H1 (cell line): ENCODE results near the gene ZNG1A. TPM values are rescaled to one million over a fixed set of nuclear protein-coding genes. Genes with fewer than 3 reads are reported as not detected.
"Not testable (repeated sequence)": the region's sequence is repeated elsewhere in the genome, so short reads cannot be mapped to it uniquely, and the experiment has no call there.

Experiments
- CTCF ChIA-PET: fragments of 300-600 bp; sonication (Branson Sonifier 250); formaldehyde crosslinking; loops from one replicate; lab custom pipeline; 2021; ENCODE audit not compliant: partially characterized antibody; lab: Charles Lee
- POLR2A ChIA-PET: fragments of 300-600 bp; sonication (Branson Sonifier 250); formaldehyde crosslinking; loops from one replicate; lab custom pipeline; 2021; ENCODE audit warnings: inconsistent platforms; ENCODE audit not compliant: partially characterized antibody; lab: Charles Lee
- DNase-seq, 2 experiments: peaks; one replicate each; pipeline versions ENCODE4 v3.0.0 to v3.0.0-alpha.2; 2010 to 2022; ENCODE audit warnings: low spot score in 2 of 2, low read depth in 1 of 2, mixed read lengths in 1 of 2
- FAIRE-seq: peaks from 2 replicates; lab custom pipeline; 2011; peaks lifted over from hg19 to GRCh38; lab: Jason Lieb, UNC
- H2AFZ ChIP-seq: 2 replicates; pipeline ENCODE4 v1.8.1; 2012; ENCODE audit warnings: low read length, inconsistent platforms
- H2AK5ac ChIP-seq: 2 replicates; pipeline ENCODE4 v1.6.1; 2013; ENCODE audit warnings: low read depth, low read length
- H2BK120ac ChIP-seq: replicated peaks from 2 replicates; pipeline ENCODE3; 2013; ENCODE audit warnings: low read depth, low read length, inconsistent platforms
- H2BK12ac ChIP-seq: 2 replicates; pipeline ENCODE4 v1.6.1; 2013; ENCODE audit warnings: low read depth, low read length
- H2BK15ac ChIP-seq: 2 replicates; pipeline ENCODE4 v1.6.1; 2013; ENCODE audit warnings: low read length
- H2BK20ac ChIP-seq: 2 replicates; pipeline ENCODE4 v1.6.1; 2013; ENCODE audit warnings: low read length
- H2BK5ac ChIP-seq: 2 replicates; pipeline ENCODE4 v1.6.1; 2013; ENCODE audit warnings: low read depth, low read length
- H3K14ac ChIP-seq: 2 replicates; pipeline ENCODE4 v1.6.1; 2013; ENCODE audit warnings: inconsistent platforms; ENCODE audit not compliant: insufficient read length
- H3K18ac ChIP-seq: 2 replicates; pipeline ENCODE4 v1.6.1; 2013; ENCODE audit warnings: low read length; ENCODE audit errors: extremely low read depth
- H3K23ac ChIP-seq: 2 replicates; pipeline ENCODE4 v1.6.1; 2013; ENCODE audit warnings: inconsistent platforms; ENCODE audit not compliant: insufficient read length
- H3K23me2 ChIP-seq: 2 replicates; pipeline ENCODE4 v1.6.1; 2013; ENCODE audit warnings: low read depth, low read length
- H3K27ac ChIP-seq: 2 replicates; pipeline ENCODE4 v1.6.1; 2011; ENCODE audit warnings: low read depth, low read length, inconsistent platforms
- H3K27me3 ChIP-seq, 4 experiments: replicated peaks in 1 of 4; 1 replicate in 1 of 4; 2 replicates in 3 of 4; pipeline versions ENCODE4 v1.6.1 to v1.8.1; 2011 to 2013; ENCODE audit warnings: low read length in 3 of 4, mild to moderate bottlenecking in 3 of 4, inconsistent platforms in 2 of 4, mixed read lengths in 2 of 4, moderate library complexity in 1 of 4; ENCODE audit not compliant: control insufficient read depth in 3 of 4, insufficient read depth in 3 of 4; ENCODE audit errors: extremely low read depth in 1 of 4
- H3K36me3 ChIP-seq, 4 experiments: 2 replicates each; pipeline versions ENCODE4 v1.6.1 to v1.8.1; 2011 to 2013; ENCODE audit warnings: mild to moderate bottlenecking in 4 of 4, low read length in 3 of 4, moderate library complexity in 2 of 4, control low read depth in 1 of 4, inconsistent platforms in 1 of 4; ENCODE audit not compliant: insufficient read depth in 4 of 4, control insufficient read depth in 2 of 4
- H3K4ac ChIP-seq: replicated peaks from 2 replicates; pipeline ENCODE3; 2013; ENCODE audit warnings: low read length, low read depth, mixed read lengths, inconsistent platforms; ENCODE audit not compliant: insufficient read length
- H3K4me1 ChIP-seq, 4 experiments: replicated peaks in 1 of 4; 1 replicate in 1 of 4; 2 replicates in 3 of 4; pipeline versions ENCODE4 v1.6.1 to v1.8.1; 2011 to 2013; ENCODE audit warnings: low read length in 3 of 4, inconsistent platforms in 2 of 4, mixed read lengths in 1 of 4; ENCODE audit not compliant: insufficient read depth in 4 of 4, control insufficient read depth in 3 of 4
- H3K4me2 ChIP-seq, 2 experiments: 2 replicates each; pipeline versions ENCODE4 v1.6.1 to v1.8.1; 2011 to 2013; ENCODE audit warnings: low read depth in 2 of 2, low read length in 2 of 2, control low read depth in 1 of 2, inconsistent platforms in 1 of 2, mild to moderate bottlenecking in 1 of 2; ENCODE audit not compliant: insufficient read depth in 1 of 2
- H3K4me3 ChIP-seq, 4 experiments: fragments of 200-600, 300-600 bp in 1 of 4; sonication (generic), shearing (Covaris generic), sonication (Bioruptor Twin) in 1 of 4; 2 replicates each; pipeline versions ENCODE4 v1.5.1 to v1.8.1; 2011 to 2016; ENCODE audit warnings: low read length in 4 of 4, low read depth in 3 of 4, control low read depth in 2 of 4, inconsistent platforms in 2 of 4, mild to moderate bottlenecking in 2 of 4, mixed read lengths in 1 of 4, moderate library complexity in 1 of 4; ENCODE audit not compliant: insufficient read depth in 2 of 4; ENCODE audit errors: extremely low read depth in 1 of 4
- H3K56ac ChIP-seq: replicated peaks from 2 replicates; pipeline ENCODE3; 2013; ENCODE audit warnings: low read depth, mild to moderate bottlenecking, mixed read lengths, low read length, inconsistent platforms; ENCODE audit not compliant: insufficient read length
- H3K79me1 ChIP-seq: 2 replicates; pipeline ENCODE4 v1.6.1; 2013; ENCODE audit warnings: low read depth, low read length, control low read depth
- H3K79me2 ChIP-seq, 2 experiments: 2 replicates each; pipeline versions ENCODE4 v1.6.1 to v1.8.1; 2012 to 2013; ENCODE audit warnings: low read length in 2 of 2, mild to moderate bottlenecking in 2 of 2, inconsistent platforms in 1 of 2; ENCODE audit not compliant: insufficient read depth in 2 of 2, control insufficient read depth in 1 of 2
- H3K9ac ChIP-seq, 4 experiments: replicated peaks in 1 of 4; 1 replicate in 1 of 4; 2 replicates in 3 of 4; pipeline versions ENCODE4 v1.6.1 to v1.8.1; 2011 to 2013; ENCODE audit warnings: low read depth in 3 of 4, low read length in 3 of 4, control low read depth in 2 of 4, mild to moderate bottlenecking in 2 of 4, moderate library complexity in 2 of 4, inconsistent platforms in 1 of 4; ENCODE audit errors: extremely low read depth in 1 of 4
- H3K9me3 ChIP-seq, 2 experiments: 2 replicates each; pipeline versions ENCODE4 v1.6.1 to v1.8.1; 2012 to 2013; ENCODE audit warnings: mild to moderate bottlenecking in 2 of 2, moderate library complexity in 2 of 2, control low read depth in 1 of 2, inconsistent platforms in 1 of 2, low read depth in 1 of 2, low read length in 1 of 2, mixed read lengths in 1 of 2; ENCODE audit not compliant: insufficient read depth in 2 of 2
- H4K20me1 ChIP-seq, 2 experiments: replicated peaks in 1 of 2; 2 replicates each; pipeline versions ENCODE3 to v1.8.1; 2011 to 2013; ENCODE audit warnings: inconsistent platforms in 2 of 2, low read length in 2 of 2, mild to moderate bottlenecking in 1 of 2; ENCODE audit not compliant: insufficient read depth in 2 of 2, control insufficient read depth in 1 of 2
- H4K5ac ChIP-seq: 2 replicates; pipeline ENCODE4 v1.6.1; 2013; ENCODE audit warnings: low read length, low read depth, mixed read lengths, inconsistent platforms; ENCODE audit not compliant: insufficient read length
- H4K8ac ChIP-seq: 2 replicates; pipeline ENCODE4 v1.8.0; 2013; ENCODE audit warnings: mild to moderate bottlenecking, moderate library complexity, low read length, inconsistent platforms; ENCODE audit not compliant: insufficient read depth; ENCODE audit errors: extremely low read depth
- H4K91ac ChIP-seq: replicated peaks from 2 replicates; pipeline ENCODE3; 2013; ENCODE audit warnings: low read length, mixed read lengths, inconsistent platforms; ENCODE audit not compliant: insufficient read length
- WGBS, 2 experiments: shearing (Covaris generic) in 1 of 2; methylation state at CpG; one replicate each; pipeline versions ENCODE4 v1.1.6 to v1.1.7; 2013 to 2015; ENCODE audit warnings: low lambda C conversion rate in 2 of 2, mixed read lengths in 2 of 2, inconsistent platforms in 1 of 2, low coverage in 1 of 2, missing lambda C conversion rate in 1 of 2; ENCODE audit not compliant: insufficient replicate concordance in 2 of 2, insufficient coverage in 1 of 2, insufficient read length in 1 of 2; ENCODE audit errors: extremely low coverage in 1 of 2, missing lambda C conversion rate in 1 of 2; 5-methylcytosine and 5-hydroxymethylcytosine counted together
- polyA plus RNA-seq, 7 experiments: library from polyadenylated mRNA; depleted of rRNA in 3 of 7; stranded (reverse) in 5 of 7; unstranded in 2 of 7; fragments of >200 nt in 5 of 7; fragments of 200-250 nt in 2 of 7; gene quantifications; 1 replicate in 5 of 7; 2 replicates in 1 of 7; 4 replicates in 1 of 7; pipeline versions ENCODE4 v1.2.1 to v1.2.3, GENCODE V29; 2011 to 2013; ENCODE audit warnings: missing spikeins in 2 of 7, mixed read lengths in 2 of 7
- total RNA-seq: library from RNA; stranded (reverse); fragmentation: NEBNext Ultra II Directional; extraction: Animal tissue kit (Norgen Biotek cat#: 25700); gene quantifications from 2 replicates; pipeline ENCODE4 v1.2.1, GENCODE V29; 2021

Gene ZNG1A
- total and polyA plus RNA-seq, 2 of the 8 experiments (the other 6 are each of a cell fraction or from before 2014, with no cell fraction given): 18.2 to 46.5 TPM

DNA sequence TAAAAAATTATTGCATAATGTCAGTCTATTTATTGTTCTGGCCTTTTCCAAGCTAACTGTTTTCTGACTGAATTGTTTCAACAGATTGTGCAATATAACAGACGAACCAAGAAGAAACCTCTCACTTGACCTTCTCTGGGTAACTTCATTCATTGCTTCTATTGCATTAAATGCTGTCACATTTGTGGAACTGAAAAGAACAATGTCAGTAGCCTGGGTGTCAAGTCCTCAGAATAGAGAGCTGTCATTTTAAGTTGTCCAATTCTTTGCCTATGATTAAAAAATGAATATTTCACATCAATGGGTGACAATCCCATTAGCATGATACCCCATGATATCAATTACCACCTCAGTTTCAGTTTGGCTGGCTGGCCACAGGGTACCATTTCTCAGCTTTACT, 19.0 kb downstream of the ZNG1A start:
- H4K5ac ChIP-seq, H2BK120ac ChIP-seq, DNase-seq, H3K4me2 ChIP-seq, H3K27ac ChIP-seq, H2BK15ac ChIP-seq, H3K4me1 ChIP-seq, H3K23ac ChIP-seq, H2BK20ac ChIP-seq, H2AK5ac ChIP-seq, CTCF ChIA-PET, POLR2A ChIA-PET, H3K27me3 ChIP-seq, H4K91ac ChIP-seq, H4K20me1 ChIP-seq, H3K4me3 ChIP-seq, H3K14ac ChIP-seq, H2AFZ ChIP-seq, H2BK12ac ChIP-seq, H3K18ac ChIP-seq, H3K79me1 ChIP-seq, H3K4ac ChIP-seq, H3K9me3 ChIP-seq, H3K23me2 ChIP-seq, H3K9ac ChIP-seq, H3K79me2 ChIP-seq, H4K8ac ChIP-seq, H3K56ac ChIP-seq, H2BK5ac ChIP-seq, H3K36me3 ChIP-seq, FAIRE-seq: not testable (repeated sequence)
- WGBS, 2 experiments: no CpG with 5 or more reads among the region's 1 CpG

DNA sequence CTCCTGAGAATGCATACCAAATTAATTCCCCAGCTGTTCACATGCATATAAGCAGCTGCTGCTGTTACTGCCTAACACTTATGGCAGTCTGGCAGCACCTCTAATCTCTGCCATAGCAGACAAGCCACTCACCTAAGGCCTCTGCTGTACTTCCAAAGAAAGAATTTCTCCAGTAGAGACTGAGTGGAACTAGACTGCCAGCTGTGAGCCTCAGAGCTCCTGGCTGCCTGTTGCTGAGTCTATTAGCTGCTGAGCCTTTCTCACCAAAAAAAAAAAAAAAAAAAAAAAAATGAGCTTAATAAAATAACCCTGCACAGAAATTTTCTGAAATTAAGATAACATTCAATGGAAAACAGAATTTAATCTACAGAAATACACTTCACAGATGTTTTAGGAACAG, 27.7 kb downstream of the ZNG1A start:
- H3K9me3 ChIP-seq, H3K27me3 ChIP-seq, H2BK20ac ChIP-seq, H2AFZ ChIP-seq, H3K4me2 ChIP-seq, H4K91ac ChIP-seq, FAIRE-seq, H4K8ac ChIP-seq, H3K18ac ChIP-seq, H3K23ac ChIP-seq, H3K79me1 ChIP-seq, H2BK15ac ChIP-seq, H2BK120ac ChIP-seq, H2BK5ac ChIP-seq, H4K20me1 ChIP-seq, H3K9ac ChIP-seq, H3K56ac ChIP-seq, CTCF ChIA-PET, H3K79me2 ChIP-seq, H3K4me1 ChIP-seq, H3K14ac ChIP-seq, H4K5ac ChIP-seq, H3K23me2 ChIP-seq, H3K4me3 ChIP-seq, H3K36me3 ChIP-seq, H2BK12ac ChIP-seq, POLR2A ChIA-PET, DNase-seq, H2AK5ac ChIP-seq, H3K4ac ChIP-seq, H3K27ac ChIP-seq: not testable (repeated sequence)
